ENCODE measurements around the gene ANKRD53. TPM values are rescaled to one million over a fixed set of nuclear protein-coding genes. Genes with fewer than 3 reads are reported as not detected.

The ANKRD53 gene
- total RNA-seq, 4 donors from 2014 or later: 1.8 to 3.7 TPM; not detected in 2

DNA sequence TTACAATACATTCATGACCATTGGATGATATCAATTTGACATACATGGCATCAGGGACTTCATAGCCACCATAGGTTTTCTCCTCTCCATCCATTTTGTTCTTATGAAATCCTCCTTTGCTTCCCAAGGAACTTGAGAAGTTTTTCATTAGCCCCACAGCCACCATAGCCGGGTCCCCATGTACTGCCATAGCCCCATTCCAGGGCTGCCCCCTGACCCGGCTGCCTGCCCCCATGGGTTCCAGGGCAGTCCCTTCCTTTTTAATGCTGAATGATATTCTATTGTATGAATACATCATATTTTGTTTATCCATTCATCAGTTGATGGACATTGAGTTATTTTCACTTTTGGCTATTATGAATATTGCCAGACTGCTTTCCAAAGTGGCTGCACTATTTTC is 22.3 kb upstream of the ANKRD53 start:
- TF ChIP-seq CTCF (IDR thresholded peaks at IDR 0.05): no peak
- TF ChIP-seq POLR2A (IDR thresholded peaks at IDR 0.05): no peak
- no peak for DNase-seq
- H3K4me3 ChIP-seq: no peak overlapping the region
- intact Hi-C loops (cut with DNase I; ENCODE audit: low total_unique reads): no loop called here
- no peaks in the 10 kb centered on the region for H3K4me1 ChIP-seq
- H3K27me3 ChIP-seq: no peaks in the 10 kb centered on the region
- H3K36me3 ChIP-seq: no peaks in the 10 kb centered on the region
- H3K9me3 ChIP-seq: no peaks in the 10 kb centered on the region
- H3K27ac ChIP-seq: no peak overlapping the region

DNA sequence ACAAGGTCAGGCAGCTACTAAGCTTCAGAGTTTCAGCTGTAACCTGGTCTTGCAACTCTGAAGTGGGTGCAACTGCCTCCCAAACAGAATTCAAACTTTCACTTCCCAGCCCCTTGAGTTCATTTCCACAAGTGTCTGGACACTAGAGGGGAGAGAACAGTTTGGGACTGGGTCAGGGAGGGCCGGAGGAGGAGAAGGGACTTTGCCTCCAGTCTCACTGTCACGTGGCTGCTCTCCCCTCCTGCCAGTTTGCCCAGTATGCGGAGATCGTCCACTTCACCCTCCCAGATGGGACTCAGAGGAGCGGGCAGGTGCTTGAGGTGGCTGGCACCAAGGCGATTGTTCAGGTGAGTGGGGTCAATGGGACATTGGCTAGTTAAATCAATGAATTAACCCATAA is 20.6 kb upstream of the ANKRD53 start:
- Histone ChIP-seq H3K27me3 (no peaks in the 10 kb centered on the region), H3K4me1 (no peaks in the 10 kb centered on the region), H3K4me3 (no peak overlapping the region), H3K27ac (no peak overlapping the region), H3K9me3 (no peaks in the 10 kb centered on the region), H3K36me3 (no peaks in the 10 kb centered on the region)
- peak in 1 of 2 donors; percentile 8 for DNase-seq
- TF ChIP-seq CTCF (IDR thresholded peaks at IDR 0.05) (no peak), POLR2A (IDR thresholded peaks at IDR 0.05) (no peak)
- intact Hi-C loops (cut with DNase I; ENCODE audit: low total_unique reads): no loop called here

DNA sequence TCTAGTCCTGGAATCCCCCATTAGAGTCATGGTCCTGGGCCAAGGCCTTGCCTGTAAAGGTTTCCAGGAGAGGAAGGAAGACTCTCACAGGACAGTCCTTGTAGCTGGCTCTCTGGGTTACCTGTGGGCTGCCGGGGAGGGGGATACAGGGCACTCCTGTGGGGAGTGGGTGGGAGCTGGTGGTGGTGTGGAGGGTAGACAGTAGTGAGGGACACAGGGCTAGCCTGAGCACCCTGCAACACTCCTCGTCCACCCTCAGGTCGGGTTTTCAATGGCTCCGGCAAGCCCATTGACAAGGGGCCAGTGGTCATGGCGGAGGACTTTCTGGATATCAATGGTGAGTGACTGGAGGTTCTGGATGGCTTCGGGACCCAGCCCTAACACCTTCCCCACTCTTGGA is 19.7 kb upstream of the ANKRD53 start:
- Histone ChIP-seq H3K4me1 (no peaks in the 10 kb centered on the region), H3K9me3 (no peaks in the 10 kb centered on the region), H3K36me3 (no peaks in the 10 kb centered on the region), H3K27me3 (no peaks in the 10 kb centered on the region), H3K27ac (no peak overlapping the region), H3K4me3 (no peak overlapping the region)
- DNase-seq: peak in 1 of 2 donors; percentile 5
- TF ChIP-seq POLR2A (IDR thresholded peaks at IDR 0.05): no peak
- TF ChIP-seq CTCF (IDR thresholded peaks at IDR 0.05): no peak
- intact Hi-C loops (cut with DNase I; ENCODE audit: low total_unique reads): no loop called here

DNA sequence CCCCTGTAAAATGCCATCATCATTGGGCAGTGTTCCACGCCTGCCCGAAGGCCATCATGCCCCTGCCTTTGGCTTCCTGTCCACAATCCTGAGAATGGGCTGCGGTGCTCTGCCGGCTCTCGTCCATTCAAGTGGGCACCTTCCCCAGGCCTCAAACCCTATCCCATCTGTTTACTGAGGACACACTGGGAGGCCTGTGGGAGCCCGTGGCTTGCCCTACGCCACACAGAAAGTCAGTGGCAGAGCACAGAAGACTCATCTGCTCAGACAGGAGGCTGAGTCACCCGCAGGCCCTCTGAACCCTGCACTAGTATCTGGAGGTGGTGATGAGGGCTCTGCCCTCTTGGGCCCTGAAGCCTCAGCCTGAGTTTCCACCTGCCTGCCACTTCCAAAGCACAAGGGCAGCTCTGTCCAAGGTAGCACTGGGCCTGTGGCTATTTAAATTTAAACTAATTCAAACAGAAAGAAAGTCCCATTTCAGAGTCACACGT is 19.1 kb upstream of the ANKRD53 start:
- no peak overlapping the region for H3K27ac ChIP-seq
- H3K9me3 ChIP-seq: no peaks in the 10 kb centered on the region
- intact Hi-C loops (cut with DNase I; ENCODE audit: low total_unique reads): no loop called here
- TF ChIP-seq CTCF (IDR thresholded peaks at IDR 0.05) (no peak), POLR2A (IDR thresholded peaks at IDR 0.05) (no peak)
- no peak for DNase-seq
- no peaks in the 10 kb centered on the region for H3K4me1 ChIP-seq
- H3K4me3 ChIP-seq: no peak overlapping the region
- peaks cover 0 to under 1% of the 10 kb centered on the region in 2 donors for H3K27me3 ChIP-seq
- H3K36me3 ChIP-seq: no peaks in the 10 kb centered on the region

GRCh38 chr2:70959851-70960832 is 18.3 kb upstream of the ANKRD53 start:
- Histone ChIP-seq H3K27ac (no peak overlapping the region), H3K27me3 (peaks cover 0 to 5% of the 10 kb centered on the region in 2 donors), H3K4me1 (peaks cover 0 to 4% of the 10 kb centered on the region in 2 donors), H3K9me3 (no peaks in the 10 kb centered on the region), H3K4me3 (no peak overlapping the region), H3K36me3 (no peaks in the 10 kb centered on the region)
- DNase-seq: peak in 1 of 2 donors; percentile 9
- intact Hi-C loops (cut with DNase I; ENCODE audit: low total_unique reads): no loop called here
- no peak for TF ChIP-seq POLR2A (IDR thresholded peaks at IDR 0.05)
- TF ChIP-seq CTCF (IDR thresholded peaks at IDR 0.05): no peak

Data from uterus (tissue), 4 donors.